ENCODE measurements around the gene DENND1A.

DENND1A gene

DNA sequence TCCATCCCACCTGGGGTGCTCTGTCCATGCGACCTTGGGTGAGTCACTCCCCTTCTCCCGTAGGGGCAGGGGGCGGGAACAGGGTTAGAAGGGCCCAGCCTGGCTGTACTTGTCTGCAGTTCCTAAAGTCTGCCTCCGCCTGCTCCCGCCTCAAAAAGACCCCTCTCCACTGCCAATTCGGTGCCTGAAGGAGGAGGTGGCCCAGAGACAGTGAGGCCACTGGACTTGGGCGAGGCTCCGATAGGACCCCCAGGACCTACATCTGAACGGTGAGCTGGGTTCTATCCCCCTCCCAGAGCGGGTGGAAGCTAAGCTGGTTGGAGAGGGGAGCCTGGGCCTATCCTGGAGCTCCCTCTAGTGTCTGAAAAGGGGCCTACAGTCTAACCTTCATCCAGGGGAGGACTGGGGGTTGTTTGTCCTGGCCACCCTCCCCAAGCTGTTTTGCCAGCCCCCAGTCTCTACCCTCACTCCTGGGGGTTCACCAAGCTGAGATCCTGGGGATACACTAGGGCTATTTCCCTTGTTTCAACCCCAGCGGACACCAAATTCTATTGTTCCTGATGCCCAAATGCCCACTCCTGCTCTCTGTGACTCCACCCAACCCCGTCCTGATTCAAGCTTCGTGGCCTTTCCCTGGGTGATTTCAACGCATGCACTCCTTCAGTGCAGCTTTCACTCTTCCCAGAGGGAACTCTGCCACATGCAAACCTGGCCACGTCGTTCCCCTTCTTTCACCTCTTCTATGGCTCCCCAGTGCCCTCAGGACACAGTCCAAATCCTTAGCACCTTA is 580.0 kb downstream of the DENND1A start:
- DNase-seq (ENCODE audit: low read depth in 1 of 2, low spot score in 1 of 2): peak; percentile 48 to 71

DNA sequence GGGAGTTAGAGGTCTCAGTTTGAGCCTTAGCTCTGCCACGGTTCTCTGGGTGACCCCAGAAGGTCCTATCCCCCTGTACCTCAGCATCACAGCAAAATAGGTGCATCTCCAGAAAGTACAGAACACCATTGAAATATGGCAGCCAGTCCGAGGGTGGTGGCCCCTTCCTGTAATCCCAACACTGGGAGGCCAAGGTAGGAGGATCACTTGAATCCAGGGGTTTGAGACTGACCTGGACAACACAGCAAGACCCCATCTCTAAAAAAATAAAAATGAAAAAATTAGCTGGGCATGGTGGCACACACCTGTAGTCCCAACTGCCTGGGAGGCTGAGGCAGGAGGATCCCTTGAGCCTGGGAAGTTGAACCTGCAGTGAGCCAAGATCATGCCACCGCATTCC is 580.9 kb downstream of the DENND1A start:
- no peak for DNase-seq (ENCODE audit: low read depth in 1 of 2, low spot score in 1 of 2)

DNA sequence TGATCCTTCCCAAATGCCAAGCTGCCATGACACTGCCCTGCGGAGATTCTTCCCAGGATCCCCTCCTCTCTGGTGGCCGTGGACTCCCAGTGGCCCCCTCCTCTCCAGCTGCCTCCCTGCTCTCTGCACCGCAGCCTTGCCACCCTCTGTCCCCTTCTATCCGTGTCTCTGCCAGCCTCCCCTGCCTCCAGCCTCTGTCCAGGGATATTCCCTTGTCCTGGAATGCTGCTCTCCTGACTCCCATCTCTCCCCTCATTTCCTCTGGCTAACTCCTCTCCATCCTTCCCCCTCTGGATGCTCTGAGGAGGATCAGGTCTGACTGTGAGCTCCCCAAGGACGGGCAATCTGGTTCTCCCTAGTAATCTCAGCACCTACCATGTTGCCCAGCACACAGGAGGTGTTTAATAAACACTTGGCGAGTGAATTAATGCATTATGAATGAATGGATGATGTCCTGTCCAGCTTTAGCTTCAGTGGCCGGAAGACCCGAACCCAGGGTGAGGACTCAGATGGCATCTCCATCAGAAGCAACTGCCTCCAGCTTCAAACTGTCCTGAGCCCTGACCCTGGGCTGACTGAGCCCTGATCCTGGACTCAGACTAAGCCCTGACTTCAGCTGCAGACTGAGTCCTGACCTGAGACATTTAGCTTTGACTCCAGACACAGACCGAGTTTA is 581.5 kb downstream of the DENND1A start:
- DNase-seq (ENCODE audit: low read depth in 1 of 2, low spot score in 1 of 2): no peak

- DNase-seq (ENCODE audit: low read depth in 1 of 2, low spot score in 1 of 2): no peak
Observed at GRCh38 chr9:123347289-123348060, 582.5 kb downstream of the DENND1A start.

GRCh38 chr9:123346826-123347225 is 583.1 kb downstream of the DENND1A start:
- DNase-seq (ENCODE audit: low read depth in 1 of 2, low spot score in 1 of 2): no peak

- no peak for DNase-seq (ENCODE audit: low read depth in 1 of 2, low spot score in 1 of 2)
Observed at GRCh38 chr9:123346026-123346425, 583.9 kb downstream of the DENND1A start.

GRCh38 chr9:123345567-123345955 is 584.4 kb downstream of the DENND1A start:
- no peak for DNase-seq (ENCODE audit: low read depth in 1 of 2, low spot score in 1 of 2)

DNA sequence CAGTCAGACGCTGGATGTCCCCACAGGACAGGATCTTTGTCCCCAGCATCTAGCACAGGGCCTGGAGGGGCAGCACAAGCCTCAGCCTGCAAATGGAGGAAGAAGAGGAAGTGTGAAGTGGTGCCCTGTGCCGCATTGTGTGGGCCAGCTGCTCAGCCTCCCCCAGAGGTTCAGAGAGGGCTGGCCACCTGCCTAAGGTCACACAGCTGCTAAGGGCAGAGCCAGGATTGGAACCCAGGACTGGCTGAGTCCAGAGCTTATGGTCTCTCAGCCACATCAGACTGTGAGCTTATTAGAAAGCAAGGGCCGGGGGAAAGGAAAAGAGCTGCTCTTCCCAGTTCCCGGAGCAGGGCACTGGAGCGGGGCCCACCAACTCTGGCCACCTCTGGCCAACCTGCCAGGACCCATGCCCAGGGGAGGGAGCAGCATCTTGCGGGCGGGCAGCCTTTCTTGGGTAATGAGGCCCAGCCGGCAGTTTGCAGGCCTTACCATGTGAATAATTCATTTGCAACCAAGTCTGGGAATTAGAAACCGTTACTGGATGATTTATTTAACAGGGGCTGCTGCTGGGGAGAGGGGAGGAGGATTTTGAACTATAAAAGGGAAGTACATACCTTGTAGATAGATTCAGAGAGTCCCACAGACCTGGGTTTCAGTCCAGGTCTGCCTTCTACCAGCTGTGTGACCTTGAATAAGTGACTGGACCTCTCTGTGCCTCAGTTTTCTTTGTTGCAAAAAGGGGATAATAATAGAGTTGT is 585.6 kb downstream of the DENND1A start:
- no peak for DNase-seq (ENCODE audit: low read depth in 1 of 2, low spot score in 1 of 2)

DNA sequence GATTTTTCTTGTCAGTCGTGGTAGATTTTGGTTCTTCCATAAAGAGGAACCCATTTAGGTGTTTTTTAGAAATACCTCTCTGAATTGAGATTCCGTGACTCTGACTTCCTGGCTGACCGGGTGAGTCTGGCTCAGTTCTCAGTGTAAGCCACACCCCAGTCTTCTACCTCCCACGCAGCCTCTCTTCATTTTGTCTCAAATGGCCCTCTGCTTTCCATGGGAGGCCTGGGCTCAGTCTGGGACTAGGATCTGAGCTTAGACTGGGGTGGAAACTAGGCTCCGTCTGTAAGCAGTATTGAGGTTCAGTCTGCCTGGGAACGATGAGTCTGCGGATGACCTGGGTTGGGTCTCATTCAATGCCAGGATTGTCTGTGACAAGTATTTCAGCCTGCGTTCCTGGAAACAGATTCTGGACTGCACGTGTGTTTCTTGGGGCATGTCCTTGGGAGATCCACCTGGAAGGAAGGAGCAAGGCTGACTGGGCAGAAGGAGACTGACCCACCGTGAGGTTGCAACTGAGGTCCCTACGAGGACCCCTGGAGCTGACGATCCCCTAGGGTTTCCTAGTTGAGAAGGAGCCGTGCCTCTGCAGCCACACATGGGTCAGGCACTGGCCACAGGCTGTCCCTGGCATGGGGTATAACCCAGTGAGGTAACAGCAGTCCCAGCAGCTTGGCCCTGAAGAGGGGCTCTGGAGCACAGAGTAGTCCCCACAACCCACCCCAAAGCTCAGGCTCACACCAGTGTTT is 586.3 kb downstream of the DENND1A start:
- DNase-seq (ENCODE audit: low read depth in 1 of 2, low spot score in 1 of 2): no peak

- no peak for DNase-seq (ENCODE audit: low read depth in 1 of 2, low spot score in 1 of 2)
Observed at GRCh38 chr9:123342247-123342646, 587.7 kb downstream of the DENND1A start.

DNA sequence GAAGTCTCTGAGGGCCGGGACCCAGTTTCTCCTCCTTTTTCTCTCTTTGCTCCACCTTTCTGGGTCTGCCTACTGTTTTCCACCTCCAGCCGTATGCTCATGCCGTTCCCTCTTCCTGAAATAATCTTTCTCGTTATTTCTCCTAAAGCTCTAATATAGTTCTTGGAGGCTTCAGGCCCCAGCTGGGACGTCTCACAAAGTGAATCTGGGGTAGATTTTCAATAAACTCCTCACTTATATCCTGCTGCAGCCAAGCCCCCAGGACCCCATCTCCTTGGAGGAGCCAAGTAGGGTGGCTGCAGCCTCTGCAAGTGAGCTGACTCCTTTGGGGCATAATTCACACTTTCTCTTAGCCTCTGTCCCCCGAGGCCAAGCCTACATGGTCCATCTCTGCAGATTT is 588.1 kb downstream of the DENND1A start:
- no peak for DNase-seq (ENCODE audit: low read depth in 1 of 2, low spot score in 1 of 2)

- DNase-seq (ENCODE audit: low read depth in 1 of 2, low spot score in 1 of 2): peak; percentile 10 to 64
Observed at GRCh38 chr9:123339666-123340510, 590.0 kb downstream of the DENND1A start.

DNA sequence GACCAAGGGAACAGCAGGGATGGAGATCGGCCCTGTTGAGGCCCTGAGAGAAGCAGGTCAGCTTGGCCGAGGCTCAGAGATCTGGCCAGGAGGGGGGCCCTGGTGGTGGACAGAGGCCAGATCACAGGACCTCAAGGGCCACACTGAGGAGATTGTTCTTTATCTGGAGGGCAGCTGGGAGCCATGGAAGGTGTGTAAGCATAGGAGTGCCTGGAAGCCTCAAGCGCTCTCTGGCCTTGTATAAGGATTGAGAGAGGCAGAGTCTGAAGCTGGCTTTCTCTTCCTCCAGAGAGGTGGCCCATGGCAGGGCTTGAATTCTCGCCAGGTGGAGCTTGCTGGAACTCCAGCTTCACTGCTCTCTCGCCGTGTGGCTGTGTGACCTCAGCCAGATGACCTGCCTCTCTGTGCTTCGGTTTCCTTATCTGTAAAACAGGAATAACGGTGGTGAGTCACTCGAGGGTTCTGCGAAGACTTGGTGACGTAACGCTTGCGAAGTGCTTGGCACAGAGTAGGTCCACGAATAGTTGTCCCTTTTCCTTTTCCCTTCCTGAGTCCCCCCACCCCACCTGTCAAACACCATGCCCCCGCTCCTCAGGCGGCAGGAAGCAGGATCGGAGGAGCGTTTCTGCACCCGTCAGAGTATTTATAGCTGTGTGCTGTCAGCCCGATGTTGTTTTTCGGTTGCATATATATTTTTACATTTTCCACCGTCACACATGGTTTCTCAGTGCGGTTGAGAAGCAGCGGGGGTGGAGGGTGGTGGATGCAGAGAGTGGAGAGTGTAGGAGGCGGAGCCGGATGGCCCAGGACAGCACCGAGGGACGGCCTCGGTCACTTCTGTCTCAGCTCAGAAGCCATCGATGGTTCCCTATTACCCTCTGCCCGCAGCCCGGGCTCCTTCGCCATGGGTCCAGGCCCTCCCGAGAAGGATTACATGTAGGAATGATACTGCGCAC is 590.9 kb downstream of the DENND1A start:
- peak; percentile 48 to 65 for DNase-seq (ENCODE audit: low read depth in 1 of 2, low spot score in 1 of 2)

GRCh38 chr9:123337971-123338370 is 592.0 kb downstream of the DENND1A start:
- no peak for DNase-seq (ENCODE audit: low read depth in 1 of 2, low spot score in 1 of 2)

DNA sequence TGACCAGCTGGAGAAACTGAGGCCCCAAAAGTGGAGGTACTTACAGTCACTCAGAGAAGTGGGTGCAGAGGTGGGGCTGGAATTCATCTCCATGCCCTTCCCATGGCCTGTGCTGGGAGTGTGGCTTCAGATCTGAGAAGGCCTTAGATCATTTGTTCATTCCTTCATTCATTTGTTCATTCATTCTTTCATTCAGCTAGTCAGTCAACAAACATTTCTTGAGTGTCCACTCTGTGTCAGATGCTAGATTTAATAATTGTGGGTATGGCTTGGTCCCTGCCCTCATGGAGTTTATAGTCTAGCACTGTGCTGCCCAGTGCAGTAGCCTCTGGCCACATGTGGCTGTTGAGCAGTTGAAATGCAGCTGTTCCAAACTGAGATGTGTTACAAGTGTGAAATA is 593.0 kb downstream of the DENND1A start:
- no peak for DNase-seq (ENCODE audit: low read depth in 1 of 2, low spot score in 1 of 2)

GRCh38 chr9:123336449-123336848 is 593.5 kb downstream of the DENND1A start:
- DNase-seq (ENCODE audit: low read depth in 1 of 2, low spot score in 1 of 2): no peak

DNA sequence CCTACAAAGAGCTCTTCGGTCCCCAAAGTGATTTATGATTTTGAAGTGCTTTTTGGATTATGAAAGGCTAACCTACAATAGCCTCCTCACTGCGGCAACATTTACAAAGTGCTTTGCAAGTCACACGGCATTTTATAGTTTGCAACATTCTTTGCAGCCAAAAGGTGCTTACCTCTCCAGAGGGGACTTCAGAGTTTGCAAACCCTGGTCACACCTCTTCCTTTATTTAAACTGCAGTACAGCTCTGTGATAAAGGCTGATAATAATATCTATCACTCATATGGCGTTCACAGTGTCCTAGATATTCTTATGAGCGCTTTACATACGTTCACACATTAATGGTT is 594.0 kb downstream of the DENND1A start:
- DNase-seq (ENCODE audit: low read depth in 1 of 2, low spot score in 1 of 2): no peak

DNA sequence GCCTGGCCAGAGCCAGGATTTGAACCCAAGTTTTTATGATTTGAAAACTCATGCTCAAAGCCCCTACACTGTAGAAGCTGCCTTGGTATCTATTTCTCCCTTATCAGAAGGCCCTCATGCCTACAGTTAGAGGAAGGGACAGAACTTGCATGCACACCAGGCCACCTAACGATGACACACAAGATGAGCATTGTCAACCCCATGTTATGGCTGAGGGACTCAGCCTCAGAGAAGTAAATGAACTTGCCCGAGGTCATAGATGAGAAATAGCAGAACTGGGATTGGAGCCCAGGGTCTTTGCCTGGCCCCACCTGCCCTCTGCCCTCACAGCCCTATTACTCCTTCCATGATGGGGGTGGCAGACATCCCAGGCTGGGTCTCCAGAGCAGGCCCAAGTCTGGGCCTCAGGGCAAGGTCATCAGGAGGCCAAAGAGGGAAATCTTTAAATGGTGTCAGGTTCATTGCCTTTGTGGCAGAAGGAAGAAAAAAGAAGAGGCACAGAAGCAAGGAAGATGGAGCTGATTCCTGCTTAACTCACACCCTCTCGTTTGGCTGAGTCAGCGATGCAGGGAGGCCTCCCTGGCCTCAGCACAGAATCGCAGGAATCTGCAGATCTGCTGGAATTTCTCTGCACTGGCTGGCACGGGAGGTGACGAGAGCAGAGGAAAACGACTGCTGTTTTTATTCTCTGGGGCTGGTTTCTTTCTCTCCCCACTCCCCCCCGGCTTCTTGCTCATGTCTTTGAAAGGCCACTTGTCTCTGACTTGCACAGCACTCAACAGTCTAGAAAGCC is 594.5 kb downstream of the DENND1A start:
- DNase-seq (ENCODE audit: low read depth in 1 of 2, low spot score in 1 of 2): no peak

All from activated CD4-positive, alpha-beta T cell treated with anti-CD3 and anti-CD28 coated beads, Interleukin-2, amount 50 U/mL, for 24 hours (primary cell).